ENCODE measurements around the gene CLCA2. TPM values are rescaled to one million over a fixed set of nuclear protein-coding genes. Genes with fewer than 3 reads are reported as not detected.

Gene CLCA2
- total RNA-seq, 1 donor from 2014 or later, result not detected

DNA sequence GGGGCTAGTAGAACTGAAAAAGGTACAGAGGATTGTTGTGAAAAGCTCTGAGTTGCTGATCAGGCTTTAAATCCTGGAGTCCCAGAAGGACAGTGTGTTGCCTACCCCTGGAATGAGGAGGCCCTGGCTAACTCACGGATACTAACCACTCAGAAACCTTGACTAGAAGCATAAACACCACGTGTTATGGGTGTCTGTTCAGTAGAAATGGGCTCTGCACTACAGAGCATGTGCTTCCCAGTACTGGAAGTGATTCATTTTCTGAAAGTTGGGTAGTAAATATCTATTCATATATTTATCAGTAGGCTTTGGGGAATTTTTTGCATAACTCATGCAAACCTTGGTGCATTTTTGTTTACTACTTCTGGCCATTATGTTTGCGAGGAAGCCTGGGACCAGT lies 29.7 kb downstream of the CLCA2 start:
- Histone ChIP-seq H3K9me3 (no peaks in the 10 kb centered on the region), H3K27ac (no peak overlapping the region), H3K36me3 (no peaks in the 10 kb centered on the region), H3K4me3 (no peak overlapping the region), H3K4me1 (no peaks in the 10 kb centered on the region), H3K27me3 (no peaks in the 10 kb centered on the region)
- no peak for TF ChIP-seq CTCF (IDR thresholded peaks at IDR 0.05)
- intact Hi-C loops (cut with DNase I), result no loop called here
- DNase-seq (ENCODE audit: low spot score in 2 of 2), result no peak

DNA sequence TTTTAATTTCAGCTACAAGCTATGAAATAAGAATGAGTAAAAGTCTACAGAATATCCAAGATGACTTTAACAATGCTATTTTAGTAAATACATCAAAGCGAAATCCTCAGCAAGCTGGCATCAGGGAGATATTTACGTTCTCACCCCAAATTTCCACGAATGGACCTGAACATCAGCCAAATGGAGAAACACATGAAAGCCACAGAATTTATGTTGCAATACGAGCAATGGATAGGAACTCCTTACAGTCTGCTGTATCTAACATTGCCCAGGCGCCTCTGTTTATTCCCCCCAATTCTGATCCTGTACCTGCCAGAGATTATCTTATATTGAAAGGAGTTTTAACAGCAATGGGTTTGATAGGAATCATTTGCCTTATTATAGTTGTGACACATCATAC lies 31.1 kb downstream of the CLCA2 start:
- TF ChIP-seq CTCF (IDR thresholded peaks at IDR 0.05), result no peak
- intact Hi-C loops (cut with DNase I), result no loop called here
- DNase-seq (ENCODE audit: low spot score in 2 of 2), result no peak
- H3K27ac ChIP-seq, result no peak overlapping the region
- H3K4me1 ChIP-seq, result no peaks in the 10 kb centered on the region
- no peaks in the 10 kb centered on the region for H3K9me3 ChIP-seq
- H3K4me3 ChIP-seq, result no peak overlapping the region
- H3K36me3 ChIP-seq, result no peaks in the 10 kb centered on the region
- no peaks in the 10 kb centered on the region for H3K27me3 ChIP-seq

- Histone ChIP-seq H3K36me3 (no peaks in the 10 kb centered on the region), H3K27me3 (no peaks in the 10 kb centered on the region), H3K4me3 (no peak overlapping the region), H3K9me3 (no peaks in the 10 kb centered on the region), H3K27ac (no peak overlapping the region), H3K4me1 (no peaks in the 10 kb centered on the region)
- DNase-seq (ENCODE audit: low spot score in 2 of 2), result no peak
- intact Hi-C loops (cut with DNase I), result no loop called here
- no peak for TF ChIP-seq CTCF (IDR thresholded peaks at IDR 0.05)
Measured at GRCh38 chr1:86460998-86461397, 37.0 kb downstream of the CLCA2 start.

DNA sequence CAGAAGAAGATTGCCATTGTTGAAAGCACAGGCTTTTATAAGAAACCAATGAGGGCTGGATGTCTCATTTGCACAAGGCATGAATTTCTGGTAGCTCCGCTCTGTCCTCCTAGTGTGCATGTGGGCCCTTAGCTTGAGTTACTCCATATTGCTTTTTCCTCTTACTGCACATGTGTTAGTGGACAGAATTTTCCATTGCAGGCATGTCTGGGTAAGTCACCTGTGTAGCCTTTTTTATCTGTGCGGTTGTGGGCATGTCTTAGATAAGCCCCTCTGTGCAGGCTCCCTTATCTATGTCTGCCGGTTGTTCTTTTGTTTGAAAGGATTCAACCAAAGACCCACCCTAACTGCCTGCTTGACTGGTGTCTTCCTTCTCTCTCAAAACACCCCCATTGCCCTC lies 37.5 kb downstream of the CLCA2 start:
- H3K9me3 ChIP-seq, result no peaks in the 10 kb centered on the region
- no peak overlapping the region for H3K4me3 ChIP-seq
- no peak overlapping the region for H3K27ac ChIP-seq
- TF ChIP-seq CTCF (IDR thresholded peaks at IDR 0.05), result no peak
- H3K27me3 ChIP-seq, result no peaks in the 10 kb centered on the region
- intact Hi-C loops (cut with DNase I), result no loop called here
- no peak for DNase-seq (ENCODE audit: low spot score in 2 of 2)
- no peaks in the 10 kb centered on the region for H3K36me3 ChIP-seq
- no peaks in the 10 kb centered on the region for H3K4me1 ChIP-seq

DNA sequence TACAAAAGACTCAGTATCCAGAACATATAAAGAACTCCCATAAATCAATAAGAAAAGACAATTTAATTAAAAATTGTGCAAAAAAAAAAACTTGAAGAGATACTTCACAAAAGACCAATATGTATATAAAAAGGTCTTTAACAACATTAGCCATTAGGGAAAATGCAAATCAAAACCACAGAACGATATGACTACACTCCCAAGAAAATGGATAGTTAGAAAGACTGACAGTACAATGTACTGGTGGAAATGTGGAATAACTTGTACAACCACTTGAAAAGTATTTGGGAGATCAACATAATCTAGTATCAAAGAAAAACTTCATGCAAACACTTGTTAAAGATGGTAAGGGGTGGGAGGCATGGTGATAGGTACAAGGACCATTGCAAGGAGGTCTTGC lies 40.8 kb downstream of the CLCA2 start:
- TF ChIP-seq CTCF (IDR thresholded peaks at IDR 0.05), result no peak
- Histone ChIP-seq H3K4me3 (no peak overlapping the region), H3K4me1 (no peaks in the 10 kb centered on the region), H3K27me3 (no peaks in the 10 kb centered on the region), H3K9me3 (no peaks in the 10 kb centered on the region), H3K27ac (no peak overlapping the region), H3K36me3 (no peaks in the 10 kb centered on the region)
- intact Hi-C loops (cut with DNase I), result no loop called here
- DNase-seq (ENCODE audit: low spot score in 2 of 2), result no peak

GRCh38 chr1:86466109-86466844 lies 42.3 kb downstream of the CLCA2 start:
- H3K4me1 ChIP-seq, result no peaks in the 10 kb centered on the region
- H3K36me3 ChIP-seq, result no peaks in the 10 kb centered on the region
- H3K27ac ChIP-seq, result no peak overlapping the region
- DNase-seq (ENCODE audit: low spot score in 2 of 2), result no peak
- no peaks in the 10 kb centered on the region for H3K9me3 ChIP-seq
- H3K4me3 ChIP-seq, result no peak overlapping the region
- no peaks in the 10 kb centered on the region for H3K27me3 ChIP-seq
- TF ChIP-seq CTCF (IDR thresholded peaks at IDR 0.05), result no peak
- intact Hi-C loops (cut with DNase I), result no loop called here
